ENCODE measurements around the gene DXO. TPM values are rescaled to one million over a fixed set of nuclear protein-coding genes. Genes with fewer than 3 reads are reported as not detected.
"Not testable (repeated sequence)": the region's sequence is repeated elsewhere in the genome, so short reads cannot be mapped to it uniquely, and the experiment has no call there.

DXO gene
- 30.5 and 52.6 TPM in 2 replicates for total RNA-seq (2014; rRNA removed; shearing (Covaris generic); ENCODE audit: low replicate concordance)

GRCh38 chr6:31971993-31972708, at the start of gene DXO:
Gene DXO (minus strand): TSS chr6:31972138. CDS start chr6:31971675, 463 bp downstream.
- DNase-seq (ENCODE audit: low read depth): peak; percentile 100
- in situ Hi-C loops (cut with HindIII; ENCODE audit: low pct_unique_long_range_greater_than_20kb, low sequenced_read_pairs): no loop called here

- in situ Hi-C loops (cut with HindIII; ENCODE audit: low pct_unique_long_range_greater_than_20kb, low sequenced_read_pairs); DNase-seq (ENCODE audit: low read depth): not testable (repeated sequence)
Observed at GRCh38 chr6:32014547-32014946, 42.6 kb upstream of the DXO start, which contains the start of gene C4B. Gene C4B (plus strand): TSS chr6:32014795. CDS start chr6:32014846, 51 bp downstream.

- in situ Hi-C loops (cut with HindIII; ENCODE audit: low pct_unique_long_range_greater_than_20kb, low sequenced_read_pairs); DNase-seq (ENCODE audit: low read depth): not testable (repeated sequence)
Observed at GRCh38 chr6:32013738-32014137, 41.8 kb upstream of the DXO start.

GRCh38 chr6:32012941-32013617, 41.1 kb upstream of the DXO start:
- in situ Hi-C loops (cut with HindIII; ENCODE audit: low pct_unique_long_range_greater_than_20kb, low sequenced_read_pairs); DNase-seq (ENCODE audit: low read depth): not testable (repeated sequence)

GRCh38 chr6:32010856-32011530, 39.1 kb upstream of the DXO start:
- in situ Hi-C loops (cut with HindIII; ENCODE audit: low pct_unique_long_range_greater_than_20kb, low sequenced_read_pairs); DNase-seq (ENCODE audit: low read depth): not testable (repeated sequence)

GRCh38 chr6:32009537-32009936, 37.6 kb upstream of the DXO start:
- DNase-seq (ENCODE audit: low read depth); in situ Hi-C loops (cut with HindIII; ENCODE audit: low pct_unique_long_range_greater_than_20kb, low sequenced_read_pairs): not testable (repeated sequence)

GRCh38 chr6:32008616-32009015, 36.7 kb upstream of the DXO start:
- DNase-seq (ENCODE audit: low read depth); in situ Hi-C loops (cut with HindIII; ENCODE audit: low pct_unique_long_range_greater_than_20kb, low sequenced_read_pairs): not testable (repeated sequence)

- DNase-seq (ENCODE audit: low read depth); in situ Hi-C loops (cut with HindIII; ENCODE audit: low pct_unique_long_range_greater_than_20kb, low sequenced_read_pairs): not testable (repeated sequence)
Observed at GRCh38 chr6:32008037-32008436, 36.1 kb upstream of the DXO start.

GRCh38 chr6:32007086-32007485, 35.1 kb upstream of the DXO start:
- DNase-seq (ENCODE audit: low read depth); in situ Hi-C loops (cut with HindIII; ENCODE audit: low pct_unique_long_range_greater_than_20kb, low sequenced_read_pairs): not testable (repeated sequence)

GRCh38 chr6:32005991-32006529, 34.1 kb upstream of the DXO start:
- in situ Hi-C loops (cut with HindIII; ENCODE audit: low pct_unique_long_range_greater_than_20kb, low sequenced_read_pairs); DNase-seq (ENCODE audit: low read depth): not testable (repeated sequence)

- in situ Hi-C loops (cut with HindIII; ENCODE audit: low pct_unique_long_range_greater_than_20kb, low sequenced_read_pairs); DNase-seq (ENCODE audit: low read depth): not testable (repeated sequence)
Observed at GRCh38 chr6:32005538-32005880, 33.6 kb upstream of the DXO start.

GRCh38 chr6:32004864-32005537, 33.1 kb upstream of the DXO start:
- in situ Hi-C loops (cut with HindIII; ENCODE audit: low pct_unique_long_range_greater_than_20kb, low sequenced_read_pairs); DNase-seq (ENCODE audit: low read depth): not testable (repeated sequence)

GRCh38 chr6:32004393-32004792, 32.5 kb upstream of the DXO start:
- in situ Hi-C loops (cut with HindIII; ENCODE audit: low pct_unique_long_range_greater_than_20kb, low sequenced_read_pairs); DNase-seq (ENCODE audit: low read depth): not testable (repeated sequence)

- in situ Hi-C loops (cut with HindIII; ENCODE audit: low pct_unique_long_range_greater_than_20kb, low sequenced_read_pairs); DNase-seq (ENCODE audit: low read depth): not testable (repeated sequence)
Observed at GRCh38 chr6:32003301-32003700, 31.4 kb upstream of the DXO start.

GRCh38 chr6:32002546-32003268, 30.8 kb upstream of the DXO start:
- in situ Hi-C loops (cut with HindIII; ENCODE audit: low pct_unique_long_range_greater_than_20kb, low sequenced_read_pairs); DNase-seq (ENCODE audit: low read depth): not testable (repeated sequence)

GRCh38 chr6:31996385-31996784, 24.4 kb upstream of the DXO start:
- in situ Hi-C loops (cut with HindIII; ENCODE audit: low pct_unique_long_range_greater_than_20kb, low sequenced_read_pairs); DNase-seq (ENCODE audit: low read depth): not testable (repeated sequence)

- in situ Hi-C loops (cut with HindIII; ENCODE audit: low pct_unique_long_range_greater_than_20kb, low sequenced_read_pairs); DNase-seq (ENCODE audit: low read depth): not testable (repeated sequence)
Observed at GRCh38 chr6:31994421-31994820, 22.5 kb upstream of the DXO start.
